Liver (tissue), 9 donors: ENCODE measurements around the gene PRKCD. TPM values are rescaled to one million over a fixed set of nuclear protein-coding genes. Genes with fewer than 3 reads are reported as not detected.

Experiments
- DNase-seq: peaks from one replicate; pipeline ENCODE4 v3.0.0-alpha.2; 2017; ENCODE audit warnings: low spot score
- H3K27ac ChIP-seq, 2 donors: one replicate each; pipeline ENCODE4 v1.7.0; 2013; ENCODE audit warnings: inconsistent platforms in 2 of 2, low read length in 2 of 2, control low read depth in 1 of 2, low read depth in 1 of 2, mild to moderate bottlenecking in 1 of 2
- H3K27me3 ChIP-seq, 4 donors: one replicate each; pipeline versions ENCODE4 v1.6.1 to v1.7.0; 2013; ENCODE audit warnings: low read length in 3 of 4, inconsistent platforms in 1 of 4, mild to moderate bottlenecking in 1 of 4, moderate library complexity in 1 of 4; ENCODE audit not compliant: control insufficient read depth in 4 of 4, insufficient read depth in 4 of 4
- H3K36me3 ChIP-seq, 4 donors: one replicate each; pipeline versions ENCODE4 v1.6.1 to v1.7.0; 2013; ENCODE audit warnings: low read length in 3 of 4, mild to moderate bottlenecking in 3 of 4, low read depth in 1 of 4, moderate library complexity in 1 of 4; ENCODE audit not compliant: control insufficient read depth in 4 of 4, insufficient read depth in 3 of 4
- H3K4me1 ChIP-seq, 4 donors: one replicate each; pipeline versions ENCODE4 v1.6.1 to v1.7.0; 2013; ENCODE audit warnings: low read length in 3 of 4, mild to moderate bottlenecking in 3 of 4, moderate library complexity in 1 of 4; ENCODE audit not compliant: control insufficient read depth in 4 of 4, insufficient read depth in 4 of 4
- H3K4me3 ChIP-seq, 3 donors: one replicate each; pipeline versions ENCODE4 v1.6.1 to v1.7.0; 2013; ENCODE audit warnings: low read length in 3 of 3, control low read depth in 1 of 3, low read depth in 1 of 3, mild to moderate bottlenecking in 1 of 3
- H3K9ac ChIP-seq, 2 donors: one replicate each; pipeline ENCODE4 v1.7.0; 2013; ENCODE audit warnings: low read length in 2 of 2, mild to moderate bottlenecking in 2 of 2, moderate library complexity in 2 of 2, control low read depth in 1 of 2, low read depth in 1 of 2
- H3K9me3 ChIP-seq, 4 donors: one replicate each; pipeline versions ENCODE4 v1.6.1 to v1.7.0; 2013; ENCODE audit warnings: low read length in 3 of 4; ENCODE audit not compliant: control insufficient read depth in 4 of 4
- ATF3 ChIP-seq: IDR thresholded peaks from 2 replicates; pipeline ENCODE4 v1.6.1; 2016; ENCODE audit warnings: antibody characterized with exemption
- CTCF ChIP-seq: fragments of 150-350 bp; IDR thresholded peaks from 2 replicates; pipeline ENCODE4 v1.5.1; 2017; ENCODE audit warnings: improper control_type of control experiment, low read depth, low read length; ENCODE audit not compliant: missing input control
- EGR1 ChIP-seq, 2 donors: IDR thresholded peaks; 2 replicates each; pipeline ENCODE4 v1.6.1; 2016 to 2018; ENCODE audit warnings: antibody characterized with exemption in 2 of 2, low read depth in 2 of 2
- FOXA1 ChIP-seq: IDR thresholded peaks from 2 replicates; pipeline ENCODE4 v1.6.1; 2016; ENCODE audit warnings: antibody characterized with exemption
- FOXA2 ChIP-seq: IDR thresholded peaks from 2 replicates; pipeline ENCODE4 v1.6.1; 2016; ENCODE audit warnings: antibody characterized with exemption
- GABPA ChIP-seq, 2 donors: IDR thresholded peaks in 1 of 2; conservative IDR thresholded peaks in 1 of 2; 2 replicates each; pipeline ENCODE4 v1.6.1; 2016; ENCODE audit warnings: antibody characterized with exemption in 2 of 2, mild to moderate bottlenecking in 1 of 2, moderate library complexity in 1 of 2
- HNF4A ChIP-seq, 2 donors: conservative IDR thresholded peaks; 2 replicates each; pipeline ENCODE4 v1.6.1; 2016; ENCODE audit warnings: antibody characterized with exemption in 2 of 2, mild to moderate bottlenecking in 2 of 2
- HNF4G ChIP-seq: IDR thresholded peaks from 2 replicates; pipeline ENCODE4 v1.6.1; 2016; ENCODE audit warnings: antibody characterized with exemption
- JUND ChIP-seq, 2 donors: IDR thresholded peaks; 2 replicates each; pipeline ENCODE4 v1.6.1; 2016; ENCODE audit warnings: antibody characterized with exemption in 2 of 2
- MAX ChIP-seq: IDR thresholded peaks from 2 replicates; pipeline ENCODE4 v1.6.1; 2016; ENCODE audit warnings: antibody characterized with exemption
- NR2F2 ChIP-seq: IDR thresholded peaks from 2 replicates; pipeline ENCODE4 v1.6.1; 2016; ENCODE audit warnings: antibody characterized with exemption
- RAD21 ChIP-seq, 2 donors: IDR thresholded peaks; 2 replicates each; pipeline ENCODE4 v1.6.1; 2016; ENCODE audit warnings: antibody characterized with exemption in 2 of 2, mild to moderate bottlenecking in 2 of 2
- REST ChIP-seq: IDR thresholded peaks from 2 replicates; pipeline ENCODE4 v1.6.1; 2016; ENCODE audit warnings: antibody characterized with exemption, mild to moderate bottlenecking
- RXRA ChIP-seq, 2 donors: IDR thresholded peaks; 2 replicates each; pipeline ENCODE4 v1.6.1; 2017 to 2018; ENCODE audit warnings: antibody characterized with exemption in 2 of 2, mild to moderate bottlenecking in 1 of 2
- SP1 ChIP-seq: IDR thresholded peaks from 2 replicates; pipeline ENCODE4 v1.6.1; 2018; ENCODE audit warnings: antibody characterized with exemption, mild to moderate bottlenecking
- TAF1 ChIP-seq: conservative IDR thresholded peaks from 2 replicates; pipeline ENCODE4 v1.6.1; 2016; ENCODE audit warnings: antibody characterized with exemption, mild to moderate bottlenecking
- YY1 ChIP-seq: IDR thresholded peaks from 2 replicates; pipeline ENCODE4 v1.6.1; 2016; ENCODE audit warnings: antibody characterized with exemption, mild to moderate bottlenecking
- ZBTB33 ChIP-seq: IDR thresholded peaks from 2 replicates; pipeline ENCODE4 v1.6.1; 2016; ENCODE audit warnings: antibody characterized with exemption
- WGBS: extraction: QIAGEN DNeasy Blood & Tissue Kit; methylation state at CpG from one replicate; pipeline ENCODE4 v1.1.7; 2013; 5-methylcytosine and 5-hydroxymethylcytosine counted together
- polyA plus RNA-seq, 2 donors: library from polyadenylated mRNA; stranded (reverse) in 1 of 2; unstranded in 1 of 2; fragments of 200-250 nt in 1 of 2; fragments of >200 nt in 1 of 2; fragmentation: Nextera tagmentation in 1 of 2; extraction: Ambion mirVana in 1 of 2; gene quantifications; one replicate each; pipeline versions ENCODE4 v1.2.1 to v1.2.3, GENCODE V29; 2013 to 2015
- total RNA-seq, 2 donors: library from RNA; depleted of rRNA; stranded (reverse); fragments of >200 nt; gene quantifications; one replicate each; pipeline ENCODE4 v1.2.3, GENCODE V29; 2014
- donor health status: healthy.
- donor health status: healthy.
- donor health status: healthy.
- donor health status: healthy.
- donor health status: healthy.

Gene PRKCD
- total and polyA plus RNA-seq, 4 donors, result 3.1 to 7.3 (median 3.4) TPM

GRCh38 chr3:53171064-53171418 lies 10.0 kb downstream of the PRKCD start:
- Histone ChIP-seq H3K4me1 (peaks cover 0 to 22% (median 4%) of the 10 kb centered on the region in 4 donors), H3K27ac (no peak overlapping the region), H3K4me3 (no peak overlapping the region), H3K36me3 (peaks cover 0 to 2% (median 0%) of the 10 kb centered on the region in 4 donors), H3K9me3 (no peaks in the 10 kb centered on the region), H3K9ac (no peak overlapping the region), H3K27me3 (no peaks in the 10 kb centered on the region)
- no peak for DNase-seq
- WGBS, result 86% methylated on average over 7 of the region's 7 CpGs
- TF ChIP-seq MAX (no peak), FOXA1 (no peak), ATF3 (no peak), FOXA2 (no peak), EGR1 (IDR thresholded peaks at IDR 0.05; ENCODE audit: low read depth in 2 of 2) (no peak), GABPA (IDR thresholded peaks at IDR 0.05 in 1 of 2, conservative IDR thresholded peaks at IDR 0.05 in 1 of 2) (no peak), SP1 (no peak), TAF1 (no peak), RXRA (IDR thresholded peaks at IDR 0.05) (no peak), NR2F2 (no peak), JUND (IDR thresholded peaks at IDR 0.05) (no peak), RAD21 (IDR thresholded peaks at IDR 0.05) (no peak), HNF4A (conservative IDR thresholded peaks at IDR 0.05) (no peak), YY1 (no peak), ZBTB33 (no peak), REST (no peak), HNF4G (no peak), CTCF (no peak)
